HG03439 (cell line): ENCODE measurements around the gene CFAP69.
"Not testable (repeated sequence)": the region's sequence is repeated elsewhere in the genome, so short reads cannot be mapped to it uniquely, and the experiment has no call there.

ENCODE experiments used
- ATAC-seq: cut with Tn5 transposase; IDR thresholded peaks from one replicate; pipeline ENCODE4 v1.9.1; 2021; ENCODE audit warnings: mild to moderate bottlenecking, moderate library complexity; ENCODE audit not compliant: unreplicated experiment

CFAP69 gene

GRCh38 chr7:90230834-90231233 lies 14.1 kb upstream of the CFAP69 start:
- no peak for ATAC-seq

- ATAC-seq, result no peak
Measured at GRCh38 chr7:90231304-90231703, 13.7 kb upstream of the CFAP69 start.

- no peak for ATAC-seq
Measured at GRCh38 chr7:90232430-90232829, 12.5 kb upstream of the CFAP69 start.

- ATAC-seq, result no peak
Measured at GRCh38 chr7:90233569-90233968, 11.4 kb upstream of the CFAP69 start.

GRCh38 chr7:90236721-90237289 lies 8.2 kb upstream of the CFAP69 start:
- no peak for ATAC-seq

- no peak for ATAC-seq
Measured at GRCh38 chr7:90238022-90238421, 7.0 kb upstream of the CFAP69 start.

GRCh38 chr7:90238583-90238982 lies 6.4 kb upstream of the CFAP69 start:
- no peak for ATAC-seq

- no peak for ATAC-seq
Measured at GRCh38 chr7:90239050-90239449, 5.9 kb upstream of the CFAP69 start.

- ATAC-seq, result no peak
Measured at GRCh38 chr7:90239625-90240228, 5.2 kb upstream of the CFAP69 start.

GRCh38 chr7:90242369-90243168 lies 2.4 kb upstream of the CFAP69 start:
- peak; percentile 52 for ATAC-seq

- no peak for ATAC-seq
Measured at GRCh38 chr7:90243556-90243955, 1.4 kb upstream of the CFAP69 start.

GRCh38 chr7:90244565-90244908 lies 437 bp upstream of the CFAP69 start:
- no peak for ATAC-seq

- ATAC-seq, result no peak
Measured at GRCh38 chr7:90246171-90246570, 1.2 kb downstream of the CFAP69 start.

- ATAC-seq, result no peak
Measured at GRCh38 chr7:90248706-90249105, 3.7 kb downstream of the CFAP69 start.

- ATAC-seq, result no peak
Measured at GRCh38 chr7:90250601-90251303, 5.8 kb downstream of the CFAP69 start.

- ATAC-seq, result no peak
Measured at GRCh38 chr7:90251304-90251635, 6.3 kb downstream of the CFAP69 start.

GRCh38 chr7:90256011-90256410 lies 11.0 kb downstream of the CFAP69 start:
- ATAC-seq, result not testable (repeated sequence)

GRCh38 chr7:90256778-90257177 lies 11.8 kb downstream of the CFAP69 start:
- ATAC-seq, result no peak

GRCh38 chr7:90261441-90261840 lies 16.5 kb downstream of the CFAP69 start:
- no peak for ATAC-seq

- no peak for ATAC-seq
Measured at GRCh38 chr7:90262438-90262837, 17.5 kb downstream of the CFAP69 start.

GRCh38 chr7:90266808-90267207 lies 21.8 kb downstream of the CFAP69 start:
- ATAC-seq, result no peak
